T47D (cell line): ENCODE data around the gene SLF2.

Experiments
- DNase-seq, 2 experiments: peaks; one replicate each; pipeline versions ENCODE4 v3.0.0 to v3.0.0-alpha.2; 2011 to 2012; ENCODE audit warnings: low read depth in 1 of 2, low spot score in 1 of 2
- JUND ChIP-seq: IDR thresholded peaks from 2 replicates; pipeline ENCODE4 v1.6.1; 2012; ENCODE audit warnings: low read depth
- in situ Hi-C: cut with HindIII; loops from 2 replicates; pipeline ENCODE4 v1.10.0; 2016; ENCODE audit warnings: low sequenced_read_pairs, low pct_unique_long_range_greater_than_20kb

Gene SLF2

DNA sequence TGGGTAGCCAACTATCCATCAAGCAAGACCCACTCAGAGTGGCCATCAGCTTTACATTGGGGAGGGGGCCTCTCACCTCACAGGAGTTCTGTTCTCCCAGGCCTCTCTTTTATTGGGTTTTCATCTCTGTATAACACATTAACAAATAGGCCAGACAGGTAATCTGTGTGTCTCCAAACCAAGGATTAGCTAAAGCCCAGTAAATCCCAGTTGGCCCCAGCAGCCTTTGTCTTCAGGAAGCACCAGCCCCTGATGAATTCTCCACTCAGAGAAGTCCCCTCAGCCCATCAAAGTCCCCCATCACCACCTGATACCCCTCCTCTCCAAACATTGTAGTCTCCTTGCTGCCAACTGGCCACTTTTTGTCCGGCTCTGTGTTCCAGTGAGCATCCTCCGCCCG lies 16.9 kb upstream of the SLF2 start:
- in situ Hi-C loops: no loop called here
- TF ChIP-seq JUND: no peak
- DNase-seq: no peak

DNA sequence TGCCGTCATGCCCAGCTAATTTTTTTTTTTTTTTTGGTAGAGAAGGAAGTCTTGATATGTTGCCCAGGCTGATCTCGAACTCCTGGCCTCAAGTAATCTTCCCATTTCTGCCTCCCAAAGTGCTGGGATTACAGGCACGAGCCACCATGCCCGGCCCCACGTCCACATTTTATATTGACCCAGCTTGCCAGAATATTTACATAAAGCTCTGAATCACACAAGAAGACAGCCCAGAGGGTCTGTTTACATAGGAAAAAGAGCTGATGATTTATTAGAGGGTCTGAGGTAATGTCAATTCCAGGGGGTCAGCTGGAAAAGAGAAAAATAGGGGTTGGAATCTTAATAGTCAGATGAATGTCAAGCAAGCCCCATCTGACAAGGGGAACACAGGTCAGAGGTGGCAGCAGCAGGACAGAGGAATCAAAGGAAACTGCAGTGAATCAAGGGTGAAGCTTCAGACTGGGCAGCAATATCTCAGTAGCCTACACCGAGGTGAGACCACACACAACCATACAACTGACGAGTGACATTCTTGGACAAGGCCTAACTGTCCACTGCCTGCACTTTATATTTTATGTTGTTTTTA lies 15.8 kb upstream of the SLF2 start:
- in situ Hi-C loops: no loop called here
- TF ChIP-seq JUND: no peak

DNA sequence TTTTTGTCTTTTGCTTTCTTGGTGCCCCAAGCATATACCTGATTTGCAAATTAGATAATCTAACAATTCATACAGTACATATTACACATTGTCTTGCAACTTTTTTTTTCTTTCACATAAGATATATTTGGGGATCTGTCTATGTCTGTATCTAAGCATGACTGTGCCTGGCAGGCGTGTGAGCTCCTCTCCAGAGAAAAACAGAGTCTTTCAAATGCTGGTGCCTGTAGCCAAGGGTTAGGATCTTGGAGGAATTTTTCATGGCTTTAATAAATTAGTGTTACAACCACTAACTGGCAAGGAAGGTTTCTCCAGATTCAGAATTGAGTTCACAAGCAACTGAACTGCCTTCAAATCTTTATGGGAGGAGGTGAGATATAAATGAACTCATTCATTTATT lies 14.8 kb upstream of the SLF2 start:
- DNase-seq: no peak
- TF ChIP-seq JUND: no peak
- in situ Hi-C loops: no loop called here

More for the DNA sequence above, 15.8 kb upstream of the SLF2 start:
- no peak for DNase-seq

DNA sequence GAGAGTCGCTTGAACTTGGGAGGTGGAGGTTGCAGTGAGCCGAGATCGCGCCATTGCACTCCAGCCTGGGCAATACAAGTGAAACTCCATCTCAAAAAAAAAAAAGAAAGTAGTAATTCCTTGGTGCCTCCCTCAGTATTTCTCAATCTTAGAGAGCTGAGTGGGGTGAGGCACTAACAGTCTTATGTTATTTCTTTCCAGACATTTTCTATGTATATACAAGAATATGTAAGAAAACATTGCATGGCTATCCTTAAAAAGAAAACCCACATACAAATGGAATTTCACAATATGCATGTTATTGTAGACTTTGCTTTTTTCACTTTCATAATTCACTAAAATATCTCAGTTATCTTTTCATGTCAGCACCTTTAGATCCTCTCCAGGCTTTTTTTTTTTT lies 13.6 kb upstream of the SLF2 start:
- in situ Hi-C loops: no loop called here
- TF ChIP-seq JUND: no peak
- no peak for DNase-seq

DNA sequence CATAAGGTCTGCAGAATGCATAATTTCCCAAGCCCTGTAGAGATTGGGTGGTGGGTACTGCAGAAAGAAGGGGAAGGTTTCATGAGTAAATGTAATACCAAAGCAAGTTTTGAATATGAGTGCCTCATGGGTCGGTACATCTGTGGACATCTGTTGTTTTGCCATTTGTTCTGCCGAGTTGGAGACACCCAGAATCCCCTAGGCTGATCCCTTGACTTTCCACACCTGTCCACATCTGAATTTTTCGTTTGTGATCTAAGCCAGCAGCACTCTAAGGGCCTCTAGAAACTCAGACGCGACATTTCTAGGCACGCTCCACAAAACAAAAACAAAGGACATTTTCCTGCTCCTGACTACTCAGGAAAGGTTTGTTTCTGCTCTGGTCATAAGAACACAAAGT lies 11.7 kb upstream of the SLF2 start:
- no peak for TF ChIP-seq JUND
- DNase-seq: no peak
- in situ Hi-C loops: no loop called here

DNA sequence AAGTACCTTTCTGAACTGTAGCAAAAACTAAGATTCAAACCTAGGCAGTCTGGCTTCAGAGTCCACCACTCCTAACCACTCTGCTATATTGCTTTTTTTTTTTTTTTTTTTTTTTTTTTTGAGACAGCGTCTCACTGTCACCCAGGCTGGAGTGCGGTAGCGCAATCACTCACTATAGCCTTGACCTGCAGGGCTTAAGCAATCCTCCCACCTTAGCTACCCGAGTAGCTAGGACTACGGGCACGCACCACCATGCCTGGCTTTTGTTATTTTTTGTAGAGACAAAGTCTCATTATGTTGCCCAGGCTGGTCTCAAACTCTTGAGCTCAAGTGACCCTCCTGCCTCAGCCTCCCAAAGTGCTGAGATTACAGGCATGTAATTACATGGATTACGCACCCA lies 10.1 kb upstream of the SLF2 start:
- in situ Hi-C loops: no loop called here
- no peak for DNase-seq
- TF ChIP-seq JUND: no peak

DNA sequence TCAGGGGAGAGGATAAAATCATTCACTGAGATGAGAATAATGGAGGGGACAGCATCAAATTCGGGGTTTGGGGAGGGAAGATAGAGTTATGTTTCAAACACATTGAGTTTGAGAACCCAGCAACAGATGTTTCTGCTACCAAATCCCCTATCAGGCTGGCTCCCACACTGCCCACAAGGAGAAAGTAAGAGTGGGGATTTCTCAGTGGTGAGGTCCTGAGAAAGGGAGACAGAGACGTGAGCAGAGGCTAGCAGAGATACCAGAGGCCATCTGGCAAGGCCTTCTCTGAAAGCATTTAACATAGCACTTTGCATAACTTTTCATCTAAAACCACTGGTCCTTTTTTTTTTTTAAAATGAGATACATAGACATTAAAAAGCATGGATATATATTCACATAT lies 7.8 kb upstream of the SLF2 start:
- in situ Hi-C loops: no loop called here
- no peak for TF ChIP-seq JUND
- DNase-seq: no peak

DNA sequence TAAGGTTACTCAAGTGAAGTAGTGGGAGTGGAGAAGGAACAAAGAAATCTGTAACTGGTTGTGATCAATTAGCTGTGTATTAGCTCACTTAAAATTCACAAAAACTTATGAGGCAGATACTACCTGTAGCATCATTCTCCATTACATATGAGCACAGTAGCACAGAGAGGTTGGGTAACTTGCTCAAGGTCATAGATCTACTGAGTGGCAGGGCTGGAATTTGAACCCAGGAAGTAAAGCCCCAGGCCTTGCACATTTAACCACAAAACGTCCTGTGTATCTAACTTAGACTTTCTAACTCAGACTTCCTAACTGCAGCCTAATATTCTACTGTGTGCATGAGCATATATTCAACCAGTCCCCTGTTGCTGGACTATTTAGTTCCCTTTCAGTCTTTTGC lies 5.6 kb upstream of the SLF2 start:
- no peak for DNase-seq
- in situ Hi-C loops: no loop called here

DNA sequence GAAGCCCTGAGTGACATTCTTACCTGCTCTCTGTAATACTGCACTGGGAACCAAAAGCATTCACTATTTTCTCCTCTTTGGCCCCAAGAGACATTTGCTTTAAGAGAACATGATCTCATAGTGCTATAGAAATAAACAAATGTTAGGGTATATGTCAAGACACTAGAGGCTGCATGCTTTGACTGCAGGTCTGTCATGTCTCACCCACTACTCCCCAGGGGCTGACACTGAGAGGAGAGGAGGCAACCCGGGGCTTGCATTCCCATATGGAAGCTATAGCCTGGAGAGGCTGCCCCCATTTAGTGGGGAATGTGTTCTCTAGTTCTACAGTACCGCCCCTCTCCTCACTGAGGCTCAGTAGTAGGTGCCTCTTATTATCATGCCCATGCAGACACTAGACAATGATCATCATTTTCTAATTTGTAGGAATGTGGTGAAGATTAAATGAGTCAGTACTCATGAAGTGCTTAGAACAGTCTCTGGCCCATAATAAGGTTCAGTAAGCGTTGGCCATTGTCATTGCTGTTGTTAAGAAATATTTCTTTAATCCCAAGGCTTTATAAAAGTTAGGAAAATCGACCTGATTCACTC lies 4.9 kb upstream of the SLF2 start:
- no peak for TF ChIP-seq JUND
- DNase-seq: no peak
- in situ Hi-C loops: no loop called here

More for the DNA sequence above, 5.6 kb upstream of the SLF2 start:
- no peak for TF ChIP-seq JUND

DNA sequence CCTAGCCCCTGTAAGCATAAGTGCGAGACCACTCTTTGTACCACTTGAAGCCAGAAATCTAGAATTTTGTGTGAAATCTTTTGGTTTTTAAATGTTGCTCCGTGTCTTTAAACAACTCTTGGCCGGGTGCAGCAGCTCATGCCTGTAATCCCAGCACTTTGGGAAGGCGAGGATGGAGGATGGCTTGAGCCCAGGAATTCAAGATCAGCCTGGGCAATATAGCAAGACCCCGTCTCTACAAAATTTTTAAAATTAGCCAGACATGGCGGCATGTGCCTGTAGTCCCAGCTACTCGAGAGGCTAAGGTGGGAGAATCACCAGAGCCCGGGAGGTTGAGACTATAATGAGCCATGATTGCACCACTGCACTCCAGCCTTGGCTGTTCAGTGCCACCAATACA lies 4.4 kb upstream of the SLF2 start:
- no peak for DNase-seq
- in situ Hi-C loops: no loop called here
- TF ChIP-seq JUND: no peak

DNA sequence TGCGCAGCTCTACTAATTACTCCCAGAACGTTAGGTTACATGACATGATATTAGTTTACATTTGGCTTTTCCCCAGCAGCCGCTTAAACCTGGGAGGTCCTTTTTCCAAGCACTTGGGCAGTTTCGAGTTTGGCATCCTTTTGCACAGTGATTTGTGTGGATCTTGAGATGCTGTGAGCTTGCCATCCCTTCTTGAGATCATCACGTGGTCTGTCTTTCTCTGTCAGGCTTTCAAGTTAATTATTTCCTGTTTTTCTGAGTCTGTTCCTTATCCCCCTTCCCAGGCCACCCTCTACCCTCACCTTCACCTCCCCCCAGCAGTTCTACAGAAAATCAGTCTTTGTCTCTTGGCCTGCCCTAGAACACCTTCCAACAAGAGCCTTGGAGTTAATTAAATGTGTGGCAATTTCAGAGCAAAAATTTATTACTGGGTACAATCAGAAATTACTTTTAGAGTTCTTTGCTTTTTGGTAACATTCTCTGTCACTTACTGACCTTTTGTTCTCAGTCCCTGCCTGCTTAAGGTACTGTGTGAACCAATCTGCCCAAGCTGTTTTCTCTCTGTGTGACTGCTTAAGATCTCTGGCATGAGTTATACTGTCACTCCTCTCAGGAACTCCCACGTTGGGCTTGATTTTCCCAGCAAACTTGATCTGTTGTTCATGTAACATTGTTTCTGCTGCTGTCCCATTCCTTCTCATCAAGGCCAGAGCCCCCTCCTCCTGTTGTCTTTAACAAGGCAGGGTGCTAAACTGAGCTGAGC lies 3.1 kb upstream of the SLF2 start:
- no peak for TF ChIP-seq JUND
- in situ Hi-C loops: no loop called here
- DNase-seq: no peak

DNA sequence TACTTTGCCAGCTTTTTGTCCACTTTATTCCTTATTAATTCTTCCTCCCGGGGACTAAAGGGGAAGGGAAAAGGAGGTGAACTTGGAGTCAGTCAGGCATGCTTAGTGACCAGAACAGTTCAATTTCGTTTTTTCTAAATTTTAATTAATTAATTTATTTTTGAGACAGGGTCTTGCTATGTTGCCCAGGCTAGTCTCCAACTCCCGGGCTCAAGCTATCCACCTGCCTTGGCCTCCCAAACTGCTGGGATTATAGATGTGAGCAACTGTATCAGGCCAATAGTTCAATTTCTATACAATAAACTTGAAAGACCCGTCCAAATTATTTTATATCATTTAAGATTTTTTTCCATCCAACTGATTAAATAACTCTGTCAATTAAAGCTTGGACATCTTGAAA lies 1.3 kb upstream of the SLF2 start:
- in situ Hi-C loops: no loop called here
- TF ChIP-seq JUND: no peak
- no peak for DNase-seq

DNA sequence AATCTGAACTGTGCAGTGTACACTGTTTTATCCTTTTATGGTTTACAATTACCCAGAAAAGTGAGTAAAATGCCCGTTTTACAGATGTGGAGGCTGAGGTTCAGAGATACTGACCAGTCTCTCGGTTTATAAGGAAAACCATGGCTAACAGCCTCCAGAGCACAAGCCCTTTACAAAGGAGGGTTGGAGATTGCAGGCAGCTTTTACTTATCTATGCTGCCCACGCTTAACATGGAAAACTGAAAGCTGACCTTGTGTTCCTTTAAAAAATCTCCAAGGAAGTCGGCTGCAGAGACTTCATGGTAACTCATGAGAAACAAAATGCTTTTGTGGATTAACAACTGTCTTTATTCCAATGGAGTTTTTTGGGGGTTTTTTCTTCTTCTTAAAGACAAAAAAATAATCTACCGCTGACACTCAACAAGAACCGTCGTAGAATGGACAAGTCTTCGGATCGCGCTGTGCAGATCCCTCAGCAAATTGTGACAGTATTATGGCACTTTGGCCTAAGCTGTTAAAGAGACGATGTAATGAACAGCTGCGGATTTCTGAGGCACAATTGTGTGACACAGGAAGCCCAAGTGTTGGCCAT lies 654 bp upstream of the SLF2 start:
- TF ChIP-seq JUND: no peak
- DNase-seq: no peak
- in situ Hi-C loops: no loop called here
